HuH-7 (cell line): ENCODE measurements around the gene ISG15.

Source experiments
- DNase-seq: peaks from one replicate; pipeline ENCODE4 v3.0.0; 2011; ENCODE audit warnings: low spot score

The ISG15 gene

DNA sequence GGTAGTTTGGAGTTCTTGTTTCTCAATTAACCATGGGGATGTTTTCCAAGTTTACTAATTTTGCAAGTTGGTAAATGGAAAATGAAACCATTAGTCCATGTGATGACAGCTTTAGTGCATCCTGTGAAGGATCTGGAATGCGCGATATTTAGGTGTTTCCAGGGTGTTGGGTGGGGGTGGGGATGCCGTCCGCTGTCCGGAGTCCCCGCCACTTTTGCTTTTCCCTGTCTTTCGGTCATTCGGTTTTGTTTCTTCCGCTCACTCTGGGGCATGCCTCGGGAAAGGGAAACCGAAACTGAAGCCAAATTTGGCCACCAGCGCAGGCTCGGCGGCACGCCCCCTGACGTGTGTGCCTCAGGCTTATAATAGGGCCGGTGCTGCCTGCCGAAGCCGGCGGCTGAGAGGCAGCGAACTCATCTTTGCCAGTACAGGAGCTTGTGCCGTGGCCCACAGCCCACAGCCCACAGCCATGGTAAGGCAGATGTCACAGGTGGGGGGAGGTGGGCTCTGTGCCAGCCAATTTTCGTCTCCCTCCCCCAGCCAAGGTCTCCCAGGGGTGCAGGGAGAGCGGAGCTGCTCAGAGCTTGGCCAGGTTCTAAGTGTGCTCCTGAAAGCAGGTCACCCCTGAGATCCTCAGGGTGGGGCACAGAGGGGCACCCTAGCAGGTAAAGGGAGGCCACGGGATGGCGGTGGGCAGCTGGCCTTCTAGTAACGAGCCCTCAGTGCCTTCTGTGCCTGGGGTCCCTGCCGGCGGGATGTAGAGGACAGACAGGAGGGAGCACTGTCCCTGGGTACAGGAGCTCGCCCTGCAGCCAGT, at the start of gene ISG15:
TSS of gene ISG15 (plus strand) at position 393 of the 817 bp plus-strand sequence. CDS start at position 470, 77 bp downstream.
- DNase-seq: peak; percentile 71

DNA sequence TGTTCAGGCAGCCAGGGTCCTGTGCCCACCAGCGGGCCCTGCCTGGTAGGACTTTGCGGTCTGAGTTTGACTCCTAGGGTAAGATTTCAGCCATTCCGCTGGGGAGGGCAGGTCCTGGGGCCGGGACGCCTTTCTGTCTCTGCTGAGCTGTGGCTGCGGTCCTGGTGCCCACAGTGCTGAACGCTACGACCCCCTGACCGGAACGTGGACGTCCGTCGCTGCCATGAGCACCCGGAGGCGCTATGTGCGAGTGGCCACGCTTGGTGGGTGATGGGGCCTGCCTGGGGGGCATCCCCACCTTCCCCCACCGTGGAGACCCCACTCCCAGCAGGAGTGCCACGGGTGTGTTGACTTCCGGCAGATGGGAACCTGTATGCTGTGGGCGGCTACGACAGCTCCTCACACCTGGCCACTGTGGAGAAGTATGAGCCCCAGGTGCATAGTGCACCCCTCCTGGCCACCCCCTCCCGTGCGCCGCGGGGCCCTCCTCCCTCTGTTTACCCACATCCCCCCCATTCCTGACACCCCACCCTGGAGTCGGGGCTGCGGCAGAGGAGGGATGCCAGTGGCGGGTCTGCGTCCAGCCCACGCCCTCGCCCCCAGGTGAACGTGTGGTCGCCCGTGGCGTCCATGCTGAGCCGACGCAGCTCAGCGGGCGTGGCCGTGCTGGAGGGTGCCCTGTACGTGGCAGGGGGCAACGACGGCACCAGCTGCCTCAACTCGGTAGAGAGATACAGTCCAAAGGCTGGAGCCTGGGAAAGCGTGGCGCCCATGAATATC, 49.4 kb upstream of the ISG15 start:
- no peak for DNase-seq

- no peak for DNase-seq
These were observed 48.4 kb upstream of the ISG15 start for GRCh38 chr1:964691-965525.

- no peak for DNase-seq
These were observed 47.7 kb upstream of the ISG15 start for GRCh38 chr1:965526-966134.

DNA sequence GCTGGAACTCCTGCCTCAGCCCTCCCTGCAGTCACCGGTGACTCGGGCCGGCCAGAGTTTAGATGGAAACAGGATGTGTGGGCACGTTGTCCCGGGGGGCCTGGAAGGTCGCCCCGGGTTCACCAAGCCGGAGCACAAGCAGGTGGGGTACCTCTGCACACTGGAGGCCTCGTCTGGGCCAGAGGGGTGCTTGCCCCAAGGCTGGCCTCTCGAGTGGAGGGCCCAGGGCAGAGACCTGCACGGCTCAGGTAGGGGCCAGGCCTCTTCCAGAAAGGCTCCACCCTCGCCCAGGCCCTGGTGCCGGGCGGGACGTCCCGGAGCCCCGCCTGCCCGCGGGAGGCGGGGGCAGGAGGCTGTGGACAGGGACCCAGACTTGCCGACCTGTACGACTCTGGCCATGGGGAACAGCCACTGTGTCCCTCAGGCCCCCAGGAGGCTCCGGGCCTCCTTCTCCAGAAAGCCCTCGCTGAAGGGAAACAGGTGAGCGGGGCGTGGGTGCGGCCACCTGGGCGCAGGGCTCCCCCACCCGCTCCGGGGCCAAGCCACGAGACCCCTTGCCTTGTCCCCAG, 47.1 kb upstream of the ISG15 start, which contains the start of gene PLEKHN1:
TSS of gene PLEKHN1 (plus strand) at position 348 of the 569 bp plus-strand sequence. CDS start at position 398, 50 bp downstream.
- DNase-seq: peak; percentile 78

GRCh38 chr1:966704-967300, 46.5 kb upstream of the ISG15 start:
- DNase-seq: peak; percentile 81

- no peak for DNase-seq
These were observed 45.6 kb upstream of the ISG15 start for GRCh38 chr1:967466-968343.

DNA sequence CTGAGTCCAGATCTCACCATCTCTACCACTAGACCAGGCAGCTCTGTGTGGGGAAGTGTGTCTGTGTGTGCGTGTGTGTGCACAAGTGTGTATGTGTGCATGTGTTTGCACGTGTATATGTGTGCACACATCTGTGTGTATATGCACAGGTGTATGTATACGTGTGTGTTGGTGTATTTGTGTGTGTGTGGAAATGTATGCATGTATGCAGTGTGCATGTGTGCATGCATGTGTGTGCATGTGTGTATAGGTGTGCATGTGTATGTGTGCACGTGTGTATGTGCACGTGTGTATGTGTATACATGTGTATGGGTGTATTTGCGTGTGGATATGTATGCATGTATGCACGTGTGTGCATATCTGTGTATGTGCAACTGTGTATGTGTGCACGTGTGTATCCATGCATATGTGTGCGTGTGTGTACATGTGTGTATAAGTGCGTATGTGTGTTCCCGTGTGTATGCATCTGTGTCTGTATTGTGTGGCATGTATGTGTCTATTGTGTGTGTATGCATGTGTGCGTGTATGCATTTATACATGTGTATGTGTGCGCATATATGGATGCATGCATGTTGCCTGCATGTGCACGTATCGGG, 43.9 kb upstream of the ISG15 start:
- DNase-seq: no peak

DNA sequence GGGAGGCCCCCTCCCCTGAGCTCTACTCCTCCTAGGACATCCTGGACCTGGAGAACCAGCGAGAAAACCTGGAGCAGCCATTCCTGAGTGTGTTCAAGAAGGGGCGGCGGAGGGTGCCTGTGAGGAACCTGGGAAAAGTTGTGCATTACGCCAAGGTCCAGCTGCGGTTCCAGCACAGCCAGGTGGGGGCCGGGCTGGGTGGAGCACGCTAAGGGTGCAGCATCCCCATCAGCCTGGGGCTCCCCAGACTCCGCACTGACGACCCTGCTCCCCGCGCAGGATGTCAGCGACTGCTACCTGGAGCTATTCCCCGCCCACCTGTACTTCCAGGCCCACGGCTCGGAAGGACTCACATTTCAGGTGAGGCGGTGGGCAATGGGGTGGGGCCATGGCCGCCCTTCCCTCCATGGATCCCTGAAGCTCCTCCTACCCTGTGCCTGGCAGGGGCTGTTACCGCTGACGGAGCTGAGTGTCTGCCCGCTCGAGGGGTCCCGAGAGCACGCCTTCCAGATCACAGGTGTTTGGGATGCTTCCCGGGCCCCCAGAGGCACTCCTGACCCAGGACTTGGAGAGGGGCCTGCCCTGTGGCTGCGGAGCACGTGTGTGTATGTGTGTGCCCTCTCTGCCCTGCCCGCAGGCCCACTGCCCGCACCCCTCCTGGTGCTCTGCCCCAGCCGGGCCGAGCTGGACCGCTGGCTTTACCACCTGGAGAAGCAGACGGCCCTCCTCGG, 42.9 kb upstream of the ISG15 start:
- no peak for DNase-seq

GRCh38 chr1:970973-971730, 42.1 kb upstream of the ISG15 start:
- no peak for DNase-seq

DNA sequence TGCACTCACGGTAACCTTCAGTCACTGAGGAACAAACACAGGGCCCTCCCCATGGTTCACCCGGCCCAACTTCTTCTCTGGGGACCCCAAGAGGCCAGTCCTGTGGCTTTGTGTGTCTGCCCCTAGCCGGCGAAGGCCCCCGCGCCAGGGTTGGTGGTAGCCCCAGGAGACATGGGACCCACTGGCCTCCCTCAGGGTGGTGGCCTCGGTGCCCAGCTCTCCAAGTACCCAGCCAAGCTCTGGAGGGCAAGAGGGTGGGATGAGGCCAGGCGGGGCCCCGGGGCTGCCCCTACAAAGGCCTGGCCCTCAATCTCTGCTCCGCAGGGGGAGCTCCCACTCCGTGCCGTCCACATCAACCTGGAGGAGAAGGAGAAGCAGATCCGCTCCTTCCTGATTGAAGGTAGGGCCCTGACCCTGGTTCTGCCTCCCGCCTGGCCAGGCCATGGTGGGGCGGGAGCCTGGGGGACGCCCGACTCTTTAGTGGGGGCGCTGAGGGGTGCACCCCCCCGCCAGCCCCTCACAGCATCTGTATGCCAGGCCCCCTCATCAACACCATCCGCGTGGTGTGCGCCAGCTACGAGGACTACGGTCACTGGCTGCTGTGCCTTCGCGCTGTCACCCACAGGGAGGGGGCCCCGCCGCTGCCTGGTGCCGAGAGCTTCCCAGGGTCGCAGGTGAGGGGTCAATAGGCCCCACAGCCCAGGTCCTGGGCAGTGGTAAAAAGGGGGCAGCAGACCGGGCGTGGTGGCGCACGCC, 41.4 kb upstream of the ISG15 start:
- DNase-seq: no peak

DNA sequence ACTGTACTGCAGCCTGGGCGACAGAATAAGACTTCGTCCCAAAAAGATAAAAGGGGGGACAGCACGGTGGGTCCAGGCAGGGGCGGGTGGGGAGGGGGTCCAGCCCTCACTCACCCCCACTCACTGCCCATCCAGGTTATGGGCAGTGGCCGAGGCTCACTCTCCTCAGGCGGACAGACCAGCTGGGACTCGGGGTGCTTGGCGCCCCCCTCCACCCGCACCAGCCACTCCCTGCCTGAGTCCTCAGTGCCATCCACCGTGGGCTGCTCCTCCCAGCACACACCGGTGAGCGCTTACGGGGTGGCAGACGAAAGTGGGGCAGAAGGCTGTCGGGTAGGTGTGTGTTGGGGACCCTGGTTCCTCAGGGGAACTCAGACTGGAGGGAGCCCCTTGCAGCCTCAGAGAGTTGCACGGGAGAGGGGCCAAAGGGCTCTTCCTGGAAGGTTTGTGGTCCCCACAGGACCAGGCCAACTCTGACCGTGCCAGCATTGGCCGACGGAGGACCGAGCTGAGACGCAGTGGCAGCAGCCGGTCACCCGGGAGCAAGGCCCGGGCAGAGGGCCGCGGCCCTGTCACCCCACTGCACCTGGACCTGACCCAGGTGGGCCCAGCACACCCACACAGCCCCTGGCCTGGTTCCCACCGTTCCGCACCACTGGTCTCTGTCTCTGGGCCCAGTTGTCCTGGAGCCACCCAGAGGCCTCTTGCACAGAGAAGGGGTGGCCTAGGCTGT, 40.4 kb upstream of the ISG15 start:
- no peak for DNase-seq

GRCh38 chr1:973459-974292, 39.6 kb upstream of the ISG15 start:
- no peak for DNase-seq

DNA sequence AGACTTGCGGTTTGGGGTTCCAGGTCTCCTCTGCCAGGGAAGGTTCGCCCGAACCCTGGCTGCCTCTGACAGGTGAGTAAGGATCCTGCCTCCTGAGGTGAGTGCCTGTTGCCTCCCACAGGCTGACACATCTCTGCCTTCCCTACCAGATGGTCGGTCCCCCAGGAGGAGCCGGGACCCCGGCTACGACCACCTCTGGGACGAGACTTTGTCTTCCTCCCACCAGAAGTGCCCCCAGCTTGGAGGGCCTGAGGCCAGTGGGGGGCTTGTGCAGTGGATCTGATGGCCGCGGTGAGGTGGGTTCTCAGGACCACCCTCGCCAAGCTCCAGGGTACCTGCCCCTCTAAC, 39.0 kb upstream of the ISG15 start:
- DNase-seq: no peak

DNA sequence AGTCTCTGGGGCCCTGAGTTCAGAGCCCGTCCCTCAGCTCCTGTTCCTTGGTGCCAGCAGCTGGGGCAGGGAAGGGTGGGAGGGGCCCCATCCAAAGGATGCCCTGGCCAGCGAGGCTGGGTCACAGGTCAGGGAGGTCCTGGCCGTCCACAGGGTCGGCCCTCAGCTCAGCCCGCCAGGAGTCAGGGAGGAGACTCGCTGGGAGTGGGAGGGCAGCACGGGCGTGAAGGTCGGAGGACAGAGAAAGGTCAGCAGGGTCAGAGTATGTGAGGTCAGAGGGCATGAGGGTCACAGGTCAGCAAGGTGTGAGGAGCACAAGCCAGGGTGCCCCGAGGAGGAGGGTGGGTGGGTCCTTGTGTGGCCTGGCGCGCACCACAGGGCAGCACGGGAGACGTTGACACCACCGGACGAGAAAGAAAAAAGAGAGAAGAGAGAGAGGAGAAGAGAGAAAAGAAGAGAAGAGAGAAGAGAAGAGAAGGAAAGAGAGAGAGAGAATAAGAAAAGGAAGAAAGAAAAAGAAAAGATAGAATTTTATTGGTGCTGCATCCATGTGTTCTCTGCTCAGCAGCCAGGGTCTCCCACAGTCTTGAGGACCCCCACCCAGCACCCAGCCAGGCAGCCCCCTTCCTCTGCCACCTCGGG, 38.5 kb upstream of the ISG15 start:
- no peak for DNase-seq
